Trophoblast cell (in vitro differentiated cells and primary cell): ENCODE results near the gene ECHDC3.

Experiments
- DNase-seq, 2 donors: peaks; one replicate each; pipeline ENCODE4 v3.0.0-alpha.2; 2016
- H2AFZ ChIP-seq: 2 replicates; pipeline ENCODE4 v1.6.1; 2013; ENCODE audit warnings: low read length, moderate library complexity, mild to moderate bottlenecking; ENCODE audit not compliant: insufficient read depth, poor library complexity
- H2AK5ac ChIP-seq: 2 replicates; pipeline ENCODE4 v1.6.1; 2013; ENCODE audit warnings: mild to moderate bottlenecking, low read length
- H2BK120ac ChIP-seq: 2 replicates; pipeline ENCODE4 v1.6.1; 2013; ENCODE audit warnings: low read length, mild to moderate bottlenecking, moderate library complexity; ENCODE audit not compliant: insufficient read depth, poor library complexity
- H2BK12ac ChIP-seq: 2 replicates; pipeline ENCODE4 v1.6.1; 2013; ENCODE audit warnings: mild to moderate bottlenecking, low read length, moderate library complexity
- H2BK5ac ChIP-seq: 2 replicates; pipeline ENCODE4 v1.6.1; 2013; ENCODE audit warnings: low read length, low read depth, moderate library complexity, mild to moderate bottlenecking; ENCODE audit not compliant: poor library complexity
- H3K14ac ChIP-seq: 2 replicates; pipeline ENCODE4 v1.6.1; 2013; ENCODE audit warnings: mild to moderate bottlenecking, low read length
- H3K18ac ChIP-seq: 2 replicates; pipeline ENCODE4 v1.6.1; 2013; ENCODE audit warnings: mild to moderate bottlenecking, low read length
- H3K23ac ChIP-seq: 2 replicates; pipeline ENCODE4 v1.6.1; 2013; ENCODE audit warnings: low read length
- H3K27ac ChIP-seq: 2 replicates; pipeline ENCODE4 v1.5.1; 2013; ENCODE audit warnings: low read depth, mild to moderate bottlenecking, inconsistent platforms, low read length, moderate library complexity
- H3K27me3 ChIP-seq: 2 replicates; pipeline ENCODE4 v1.6.1; 2013; ENCODE audit warnings: inconsistent platforms, mild to moderate bottlenecking, low read length, moderate library complexity; ENCODE audit not compliant: insufficient read depth
- H3K36me3 ChIP-seq, 2 experiments: 1 replicate in 1 of 2; 2 replicates in 1 of 2; pipeline ENCODE4 v1.6.1; 2013; ENCODE audit warnings: low read length in 2 of 2, mild to moderate bottlenecking in 2 of 2, moderate library complexity in 1 of 2; ENCODE audit not compliant: insufficient read depth in 2 of 2, control insufficient read depth in 1 of 2
- H3K4ac ChIP-seq: 2 replicates; pipeline ENCODE4 v1.6.1; 2013; ENCODE audit warnings: low read depth, mild to moderate bottlenecking, low read length, moderate library complexity
- H3K4me1 ChIP-seq, 2 experiments: 1 replicate in 1 of 2; 2 replicates in 1 of 2; pipeline ENCODE4 v1.6.1; 2013; ENCODE audit warnings: low read length in 2 of 2, mild to moderate bottlenecking in 2 of 2, moderate library complexity in 1 of 2; ENCODE audit not compliant: insufficient read depth in 2 of 2, control insufficient read depth in 1 of 2
- H3K4me2 ChIP-seq: 2 replicates; pipeline ENCODE4 v1.6.1; 2013; ENCODE audit warnings: inconsistent platforms, mild to moderate bottlenecking, low read length, moderate library complexity
- H3K4me3 ChIP-seq: 2 replicates; pipeline ENCODE4 v1.5.1; 2013; ENCODE audit warnings: mild to moderate bottlenecking, low read depth, low read length, inconsistent platforms
- H3K79me1 ChIP-seq: one replicate; pipeline ENCODE4 v1.6.1; 2013; ENCODE audit warnings: low read length
- H3K79me2 ChIP-seq: 2 replicates; pipeline ENCODE4 v1.6.1; 2013; ENCODE audit warnings: low read length, mild to moderate bottlenecking; ENCODE audit not compliant: control insufficient read depth, insufficient read depth, poor library complexity
- H3K9ac ChIP-seq: 2 replicates; pipeline ENCODE4 v1.6.1; 2013; ENCODE audit warnings: mild to moderate bottlenecking, low read length
- H3K9me3 ChIP-seq: 2 replicates; pipeline ENCODE4 v1.6.1; 2013; ENCODE audit warnings: low read depth, mild to moderate bottlenecking, control low read depth, inconsistent platforms, low read length; ENCODE audit not compliant: insufficient read depth
- H4K12ac ChIP-seq: 2 replicates; pipeline ENCODE4 v1.6.1; 2013; ENCODE audit warnings: low read depth, mild to moderate bottlenecking, low read length, moderate library complexity
- H4K8ac ChIP-seq: 2 replicates; pipeline ENCODE4 v1.6.1; 2013; ENCODE audit warnings: low read depth, mild to moderate bottlenecking, low read length, moderate library complexity
- H4K91ac ChIP-seq: one replicate; pipeline ENCODE4 v1.6.1; 2013; ENCODE audit warnings: low read depth, mild to moderate bottlenecking, low read length, moderate library complexity
- whole genome bisulfite sequencing: extraction: QIAGEN DNeasy Blood & Tissue Kit; methylation state at CpG from one replicate; pipeline ENCODE4 v1.1.7; 2013; ENCODE audit warnings: missing lambda C conversion rate; ENCODE audit not compliant: insufficient read length, insufficient coverage; ENCODE audit errors: extremely low coverage; 5-methylcytosine and 5-hydroxymethylcytosine counted together

The ECHDC3 gene

DNA sequence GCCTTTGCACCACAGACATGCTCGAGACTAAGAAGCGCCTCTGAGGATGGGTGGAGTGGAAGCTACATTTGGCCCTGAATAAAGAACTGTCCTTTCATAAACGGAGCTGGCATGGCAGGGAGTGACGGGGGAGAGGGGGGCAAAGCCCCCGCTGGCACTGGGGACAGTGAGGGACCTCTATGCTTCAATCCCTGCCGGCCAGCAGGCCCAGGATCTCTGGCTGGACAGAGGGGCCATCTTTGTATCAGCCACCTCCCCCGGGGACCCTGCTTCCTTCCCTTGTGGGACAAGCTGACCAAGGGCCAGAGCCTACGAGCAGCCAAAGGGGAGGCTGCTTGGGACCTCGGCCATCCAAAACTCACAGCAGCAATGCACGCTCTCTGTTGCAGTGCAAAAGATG, 28.2 kb upstream of the ECHDC3 start:
- no peak overlapping the region for H3K14ac ChIP-seq
- H3K27ac ChIP-seq = no peak overlapping the region
- no peak overlapping the region for H2AFZ ChIP-seq
- H4K12ac ChIP-seq = no peak overlapping the region
- H4K8ac ChIP-seq = no peak overlapping the region
- H3K4me3 ChIP-seq = no peak overlapping the region
- no peaks in the 10 kb centered on the region for H3K27me3 ChIP-seq
- DNase-seq = no peak
- no CpG with 5 or more reads among the region's 10 CpGs for WGBS
- no peaks in the 10 kb centered on the region for H3K4me1 ChIP-seq
- no peaks in the 10 kb centered on the region for H3K36me3 ChIP-seq
- no peak overlapping the region for H3K18ac ChIP-seq
- no peak overlapping the region for H3K4ac ChIP-seq
- H3K79me2 ChIP-seq = no peaks in the 10 kb centered on the region
- no peak overlapping the region for H3K23ac ChIP-seq
- H2BK12ac ChIP-seq = no peak overlapping the region
- H4K91ac ChIP-seq = no peak overlapping the region
- no peaks in the 10 kb centered on the region for H3K79me1 ChIP-seq
- no peak overlapping the region for H2BK120ac ChIP-seq
- no peak overlapping the region for H3K4me2 ChIP-seq
- no peak overlapping the region for H2BK5ac ChIP-seq
- no peak overlapping the region for H2AK5ac ChIP-seq
- no peak overlapping the region for H3K9ac ChIP-seq
- no peaks in the 10 kb centered on the region for H3K9me3 ChIP-seq

GRCh38 chr10:11714750-11715365, 27.3 kb upstream of the ECHDC3 start:
- no peak overlapping the region for H2AFZ ChIP-seq
- H3K79me1 ChIP-seq = no peaks in the 10 kb centered on the region
- H3K4me3 ChIP-seq = no peak overlapping the region
- no peak for DNase-seq
- no peaks in the 10 kb centered on the region for H3K36me3 ChIP-seq
- no peak overlapping the region for H3K4ac ChIP-seq
- no peak overlapping the region for H2AK5ac ChIP-seq
- no peak overlapping the region for H4K8ac ChIP-seq
- H3K79me2 ChIP-seq = no peaks in the 10 kb centered on the region
- no peak overlapping the region for H4K91ac ChIP-seq
- no peak overlapping the region for H3K27ac ChIP-seq
- no peak overlapping the region for H3K9ac ChIP-seq
- no CpG with 5 or more reads among the region's 9 CpGs for WGBS
- H3K27me3 ChIP-seq = no peaks in the 10 kb centered on the region
- H3K9me3 ChIP-seq = no peaks in the 10 kb centered on the region
- no peak overlapping the region for H3K4me2 ChIP-seq
- no peak overlapping the region for H3K18ac ChIP-seq
- peaks cover 0 to 2% of the 10 kb centered on the region in 2 experiments for H3K4me1 ChIP-seq
- no peak overlapping the region for H3K23ac ChIP-seq
- no peak overlapping the region for H2BK120ac ChIP-seq
- no peak overlapping the region for H2BK5ac ChIP-seq
- no peak overlapping the region for H4K12ac ChIP-seq
- H2BK12ac ChIP-seq = no peak overlapping the region
- H3K14ac ChIP-seq = no peak overlapping the region

- H2BK12ac ChIP-seq = no peak overlapping the region
- no peak overlapping the region for H3K4me2 ChIP-seq
- no peak overlapping the region for H3K14ac ChIP-seq
- H2BK120ac ChIP-seq = no peak overlapping the region
- no peak overlapping the region for H3K23ac ChIP-seq
- H3K36me3 ChIP-seq = no peaks in the 10 kb centered on the region
- H3K4ac ChIP-seq = no peak overlapping the region
- no peaks in the 10 kb centered on the region for H3K9me3 ChIP-seq
- no peak overlapping the region for H2AK5ac ChIP-seq
- H4K12ac ChIP-seq = no peak overlapping the region
- H3K79me2 ChIP-seq = no peaks in the 10 kb centered on the region
- H4K8ac ChIP-seq = no peak overlapping the region
- H3K9ac ChIP-seq = no peak overlapping the region
- no peak overlapping the region for H4K91ac ChIP-seq
- no peak overlapping the region for H3K18ac ChIP-seq
- no peak overlapping the region for H2BK5ac ChIP-seq
- H3K4me1 ChIP-seq = peaks cover 0 to 2% of the 10 kb centered on the region in 2 experiments
- no peaks in the 10 kb centered on the region for H3K79me1 ChIP-seq
- no peak for DNase-seq
- H3K27ac ChIP-seq = no peak overlapping the region
- no peak overlapping the region for H2AFZ ChIP-seq
- no peak overlapping the region for H3K4me3 ChIP-seq
- no peaks in the 10 kb centered on the region for H3K27me3 ChIP-seq
- no CpG with 5 or more reads among the region's 13 CpGs for WGBS
Measured at GRCh38 chr10:11715815-11716494, 26.2 kb upstream of the ECHDC3 start.

- peaks cover 0 to 2% of the 10 kb centered on the region in 2 experiments for H3K4me1 ChIP-seq
- no peaks in the 10 kb centered on the region for H3K27me3 ChIP-seq
- H3K23ac ChIP-seq = no peak overlapping the region
- no peak overlapping the region for H3K4me3 ChIP-seq
- no peak overlapping the region for H2BK12ac ChIP-seq
- H3K27ac ChIP-seq = no peak overlapping the region
- no peak overlapping the region for H4K12ac ChIP-seq
- no peak overlapping the region for H4K91ac ChIP-seq
- WGBS = no CpG with 5 or more reads among the region's 4 CpGs
- no peak overlapping the region for H3K18ac ChIP-seq
- no peak overlapping the region for H4K8ac ChIP-seq
- no peaks in the 10 kb centered on the region for H3K36me3 ChIP-seq
- H3K14ac ChIP-seq = no peak overlapping the region
- H2BK5ac ChIP-seq = no peak overlapping the region
- no peak overlapping the region for H3K4me2 ChIP-seq
- H3K79me2 ChIP-seq = no peaks in the 10 kb centered on the region
- H2AK5ac ChIP-seq = no peak overlapping the region
- DNase-seq = no peak
- H2BK120ac ChIP-seq = no peak overlapping the region
- no peak overlapping the region for H2AFZ ChIP-seq
- no peaks in the 10 kb centered on the region for H3K79me1 ChIP-seq
- no peak overlapping the region for H3K9ac ChIP-seq
- H3K9me3 ChIP-seq = no peaks in the 10 kb centered on the region
- no peak overlapping the region for H3K4ac ChIP-seq
Measured at GRCh38 chr10:11716686-11717085, 25.5 kb upstream of the ECHDC3 start.
